GM19397 (cell line): ENCODE results near the gene FKBP2.

Experiments
- ATAC-seq: cut with Tn5 transposase; IDR thresholded peaks from one replicate; pipeline ENCODE4 v1.9.1; 2021; ENCODE audit warnings: mild to moderate bottlenecking, moderate library complexity; ENCODE audit not compliant: unreplicated experiment

Gene FKBP2

DNA sequence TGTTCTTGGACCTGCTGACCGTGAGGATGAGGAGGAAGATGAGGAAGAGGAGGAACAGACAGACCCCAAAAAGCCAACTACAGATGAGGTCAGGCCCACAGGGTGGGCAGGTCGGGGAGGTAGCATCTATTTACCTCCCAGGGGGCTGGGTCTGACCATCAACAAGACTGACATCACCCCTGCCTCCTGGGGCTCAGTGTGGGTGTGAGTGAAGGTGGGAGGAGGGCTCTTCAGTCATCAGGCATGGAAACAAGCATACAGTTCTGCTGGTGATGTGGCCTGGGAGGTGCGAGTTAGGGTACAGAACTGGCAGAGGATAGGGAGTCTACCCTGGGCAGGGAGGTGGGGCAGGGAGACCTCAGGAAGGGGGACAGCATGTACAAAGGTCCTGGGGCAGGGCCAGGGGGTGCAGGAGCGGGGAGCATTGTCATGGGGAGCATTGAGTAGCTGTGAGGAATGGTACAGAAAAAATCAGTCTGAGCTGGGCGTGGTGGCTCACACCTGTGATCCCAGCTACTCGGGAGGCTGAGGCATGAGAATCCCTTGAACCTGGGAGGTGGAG is 19.3 kb downstream of the FKBP2 start:
- no peak for ATAC-seq

DNA sequence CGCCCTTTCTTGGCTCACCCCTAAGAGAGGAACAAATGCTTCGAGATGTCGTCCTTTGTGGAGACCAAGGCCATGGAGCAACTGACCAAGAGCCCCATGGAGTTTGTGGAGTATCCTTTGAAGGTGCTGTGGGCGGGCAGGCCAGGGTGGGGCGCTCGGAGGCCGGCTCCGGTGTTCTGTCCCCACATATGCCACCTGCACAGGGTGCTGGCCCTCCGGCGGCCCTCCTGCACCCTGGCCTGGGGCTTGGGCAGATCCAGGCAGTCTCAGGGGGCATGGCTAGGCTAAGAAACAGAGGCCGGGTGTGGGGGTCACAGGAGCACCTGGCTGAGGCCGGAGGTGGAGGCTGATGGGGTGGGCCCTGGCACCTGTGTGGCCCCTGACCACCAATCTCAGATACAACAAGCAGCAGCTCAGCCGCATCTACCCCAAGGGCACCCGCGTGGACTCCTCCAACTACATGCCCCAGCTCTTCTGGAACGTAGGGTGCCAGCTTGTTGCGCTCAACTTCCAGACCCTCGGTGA is 20.7 kb downstream of the FKBP2 start:
- no peak for ATAC-seq

DNA sequence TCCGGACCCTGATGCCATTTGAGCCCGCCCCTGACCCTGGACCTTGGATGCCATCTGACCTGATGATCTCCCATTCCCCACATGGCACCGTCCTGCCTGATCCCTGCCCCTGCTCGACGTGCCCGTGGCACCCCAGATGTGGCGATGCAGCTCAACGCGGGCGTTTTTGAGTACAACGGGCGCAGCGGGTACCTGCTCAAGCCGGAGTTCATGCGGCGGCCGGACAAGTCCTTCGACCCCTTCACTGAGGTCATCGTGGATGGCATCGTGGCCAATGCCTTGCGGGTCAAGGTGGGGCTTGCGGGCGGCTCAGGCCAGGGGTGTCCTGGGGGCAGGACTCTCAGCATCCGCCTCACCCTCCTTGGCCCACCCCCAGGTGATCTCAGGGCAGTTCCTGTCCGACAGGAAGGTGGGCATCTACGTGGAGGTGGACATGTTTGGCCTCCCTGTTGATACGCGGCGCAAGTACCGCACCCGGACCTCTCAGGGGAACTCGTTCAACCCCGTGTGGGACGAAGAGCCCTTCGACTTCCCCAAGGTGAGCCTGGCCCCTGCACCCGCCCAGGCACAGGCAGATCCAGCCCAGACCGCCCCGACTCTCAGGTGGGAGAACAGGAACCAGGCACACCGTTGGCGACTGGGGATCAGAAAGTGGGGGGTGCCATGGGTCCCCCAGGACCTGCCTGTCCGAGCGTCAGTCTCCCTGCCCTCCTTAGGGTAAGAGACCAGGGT is 21.5 kb downstream of the FKBP2 start:
- ATAC-seq: no peak

GRCh38 chr11:64263021-64263946 is 22.4 kb downstream of the FKBP2 start:
- ATAC-seq: no peak

DNA sequence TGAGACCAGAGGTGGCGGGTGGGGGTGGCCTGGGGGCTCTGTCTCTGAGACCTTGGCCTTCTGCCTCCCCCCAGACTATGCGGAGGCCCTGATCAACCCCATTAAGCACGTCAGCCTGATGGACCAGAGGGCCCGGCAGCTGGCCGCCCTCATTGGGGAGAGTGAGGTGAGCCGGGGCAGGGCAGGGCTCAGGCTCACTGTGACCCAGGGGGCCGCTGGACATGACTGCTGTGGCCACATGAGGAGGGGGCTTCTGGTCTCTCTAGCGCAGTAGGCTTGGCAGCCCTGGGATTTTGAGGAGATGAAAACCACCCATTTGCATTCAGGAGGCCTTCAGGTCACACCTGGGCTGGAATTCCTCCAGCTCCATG is 23.0 kb downstream of the FKBP2 start:
- ATAC-seq: no peak

DNA sequence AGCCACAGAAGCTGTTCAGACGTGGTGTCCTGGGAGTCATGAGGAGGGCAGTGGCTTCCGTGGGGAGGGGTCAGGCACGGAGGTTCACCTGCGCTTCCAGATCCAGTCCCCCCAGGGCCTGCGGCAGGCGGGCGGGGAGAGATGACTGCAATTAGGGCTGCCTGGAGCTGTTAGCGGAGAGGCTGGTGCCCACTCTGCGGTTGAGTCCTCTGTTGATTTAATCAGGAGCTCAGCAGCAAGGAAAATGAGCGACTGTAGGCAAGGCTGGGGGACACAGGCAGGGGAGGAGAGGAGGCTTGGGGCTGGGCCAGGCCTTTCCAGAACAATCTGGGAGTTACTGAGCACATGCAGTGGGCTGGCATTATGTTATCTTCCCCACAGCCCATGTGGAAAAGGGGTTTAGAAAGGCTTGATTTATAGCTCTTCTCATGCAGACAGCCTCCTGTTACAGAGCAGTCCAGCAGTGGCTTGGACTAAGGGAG is 23.5 kb downstream of the FKBP2 start:
- ATAC-seq: no peak

DNA sequence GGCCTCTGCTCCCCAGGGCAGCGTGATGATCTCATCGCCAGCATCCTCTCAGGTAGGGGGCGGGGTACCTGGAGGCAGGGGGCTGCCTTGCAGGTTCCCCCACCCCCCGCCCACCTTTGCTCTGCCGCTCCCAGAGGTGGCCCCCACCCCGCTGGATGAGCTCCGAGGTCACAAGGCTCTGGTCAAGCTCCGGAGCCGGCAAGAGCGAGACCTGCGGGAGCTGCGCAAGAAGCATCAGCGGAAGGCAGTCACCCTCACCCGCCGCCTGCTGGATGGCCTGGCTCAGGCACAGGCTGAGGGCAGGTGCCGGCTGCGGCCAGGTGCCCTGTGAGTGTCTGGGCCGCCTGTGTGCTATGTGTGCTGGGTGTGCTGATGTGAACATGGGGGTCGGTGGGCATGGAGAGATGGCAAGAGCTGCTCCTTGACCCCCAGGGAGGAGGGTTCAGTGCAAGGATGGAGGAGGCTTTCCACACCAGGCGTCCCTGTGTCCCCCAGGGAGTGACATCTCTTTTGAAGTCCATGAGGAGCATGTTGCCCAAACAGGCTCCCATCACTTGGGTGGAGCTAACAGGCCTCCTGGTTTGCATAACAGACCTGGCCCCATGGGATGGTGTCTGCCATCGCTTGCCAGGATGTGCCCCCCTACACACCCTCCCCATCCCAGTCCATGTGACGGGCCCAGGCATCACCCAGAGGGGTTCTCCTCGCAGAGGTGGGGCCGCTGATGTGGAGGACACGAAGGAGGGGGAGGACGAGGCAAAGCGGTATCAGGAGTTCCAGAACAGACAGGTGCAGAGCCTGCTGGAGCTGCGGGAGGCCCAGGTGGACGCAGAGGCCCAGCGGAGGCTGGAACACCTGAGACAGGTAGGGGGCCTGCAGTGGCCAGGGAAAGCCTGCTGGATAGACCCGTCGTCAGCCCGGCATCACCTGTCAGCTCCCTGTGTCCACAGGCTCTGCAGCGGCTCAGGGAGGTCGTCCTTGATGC is 24.6 kb downstream of the FKBP2 start:
- no peak for ATAC-seq

DNA sequence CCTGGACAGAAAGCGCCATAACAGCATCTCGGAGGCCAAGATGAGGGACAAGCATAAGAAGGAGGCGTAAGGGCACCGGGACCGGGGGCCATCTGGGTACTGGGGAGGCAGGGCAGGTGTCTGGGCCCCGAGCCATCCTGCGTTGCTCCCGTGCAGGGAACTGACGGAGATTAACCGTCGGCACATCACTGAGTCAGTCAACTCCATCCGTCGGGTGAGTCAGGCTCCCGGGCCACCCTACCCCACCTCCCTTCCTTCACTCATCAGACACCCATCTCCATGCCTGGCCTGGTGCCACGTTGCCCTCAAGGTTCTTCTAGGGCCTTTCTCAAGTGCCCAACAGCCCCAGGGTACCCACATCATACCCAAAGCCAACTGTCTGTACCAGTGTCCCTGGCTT is 25.4 kb downstream of the FKBP2 start:
- no peak for ATAC-seq

DNA sequence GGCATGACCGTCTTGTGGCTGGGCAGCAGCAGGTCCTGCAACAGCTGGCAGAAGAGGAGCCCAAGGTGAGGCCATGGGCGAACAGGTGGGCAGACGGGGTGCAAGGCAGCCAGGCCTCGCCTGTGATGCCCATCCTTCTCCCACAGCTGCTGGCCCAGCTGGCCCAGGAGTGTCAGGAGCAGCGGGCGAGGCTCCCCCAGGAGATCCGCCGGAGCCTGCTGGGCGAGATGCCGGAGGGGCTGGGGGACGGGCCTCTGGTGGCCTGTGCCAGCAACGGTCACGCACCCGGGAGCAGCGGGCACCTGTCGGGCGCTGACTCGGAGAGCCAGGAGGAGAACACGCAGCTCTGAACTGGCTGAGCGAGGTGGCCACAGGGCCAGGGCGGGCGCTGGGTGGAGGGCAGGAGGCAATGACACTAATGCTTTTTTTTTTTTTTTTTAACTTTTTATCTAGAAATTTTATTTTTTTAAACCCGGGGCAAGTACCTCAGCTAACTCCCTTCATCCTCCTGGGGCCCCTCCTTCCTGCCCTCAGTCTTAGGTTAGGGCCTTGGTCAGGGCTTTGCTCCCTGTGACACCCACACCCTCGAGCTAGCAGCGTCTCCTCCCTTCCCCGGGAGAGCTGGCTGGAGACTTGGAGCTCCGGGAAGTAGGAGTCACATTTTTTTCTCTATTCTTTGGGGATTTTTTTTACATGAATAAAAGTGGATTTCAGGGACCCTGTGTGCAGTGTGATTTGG is 26.5 kb downstream of the FKBP2 start:
- no peak for ATAC-seq

- ATAC-seq: no peak
These were observed 27.4 kb downstream of the FKBP2 start for GRCh38 chr11:64268025-64268892.

DNA sequence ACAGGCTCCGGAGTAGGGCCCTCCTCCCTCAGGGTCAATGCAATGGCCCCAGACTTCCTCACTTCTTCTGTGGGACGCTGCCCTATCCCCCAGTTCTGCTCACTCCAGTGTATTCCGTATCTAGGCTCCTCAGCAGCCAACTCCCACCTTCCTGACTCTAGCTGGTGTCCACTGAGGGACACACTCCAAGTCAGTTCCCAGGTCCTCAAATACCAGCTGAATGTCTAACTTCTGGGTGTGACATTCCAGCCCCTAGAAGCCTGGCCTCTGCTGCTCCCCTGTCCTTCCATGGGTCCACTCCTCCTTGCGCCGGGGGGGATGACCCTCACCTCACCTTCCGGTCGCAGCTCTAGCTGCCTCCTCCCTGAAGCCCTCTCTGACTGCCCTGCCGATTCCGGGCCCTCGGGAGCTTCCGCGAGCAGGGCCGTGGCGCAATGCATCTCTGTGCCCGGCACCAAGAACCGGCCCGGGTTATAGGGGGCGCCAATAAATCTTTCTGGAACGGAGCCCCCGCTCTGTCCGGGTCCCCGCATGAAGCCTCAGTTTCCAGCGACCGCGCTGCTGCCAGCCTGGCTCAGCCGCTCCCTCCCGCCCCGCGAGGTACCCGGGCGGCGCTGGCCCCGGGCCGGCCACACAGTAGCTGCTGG is 28.1 kb downstream of the FKBP2 start:
- ATAC-seq: peak; percentile 16

DNA sequence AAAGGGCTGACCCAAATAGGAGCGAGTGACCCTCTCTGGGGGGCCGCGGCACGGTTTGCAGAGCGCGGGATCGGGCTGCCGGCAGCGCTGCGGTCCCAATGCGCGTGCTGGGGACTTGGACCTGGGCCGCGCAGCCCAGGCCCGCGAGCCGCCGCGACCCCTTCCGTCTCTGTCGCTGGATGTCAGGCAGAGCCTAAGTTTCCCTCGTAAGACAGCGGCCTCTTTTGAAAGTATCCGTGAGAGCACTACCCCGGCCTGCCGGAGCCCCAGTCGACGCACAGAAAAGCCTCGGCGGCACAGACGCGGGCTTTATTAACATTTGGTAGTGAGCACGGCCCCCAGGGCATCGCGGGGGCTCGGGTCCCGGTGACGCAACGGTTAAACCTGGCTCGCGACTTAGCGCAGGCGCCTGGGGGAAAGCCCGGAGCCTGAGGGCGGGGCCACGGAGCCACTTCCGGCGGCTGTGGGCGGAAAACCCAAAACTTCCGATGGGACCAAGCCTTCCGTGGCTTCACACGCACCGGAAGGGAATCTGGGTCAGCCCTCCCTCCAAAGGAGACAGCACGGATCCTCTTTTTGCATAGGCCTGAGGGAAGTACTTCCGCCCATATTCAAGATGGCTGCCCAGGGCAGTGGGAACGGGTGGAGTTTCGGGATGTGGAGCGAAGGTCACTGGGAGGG is 28.8 kb downstream of the FKBP2 start:
- ATAC-seq: peak; percentile 58

GRCh38 chr11:64275031-64275800 is 34.3 kb downstream of the FKBP2 start:
- ATAC-seq: no peak

DNA sequence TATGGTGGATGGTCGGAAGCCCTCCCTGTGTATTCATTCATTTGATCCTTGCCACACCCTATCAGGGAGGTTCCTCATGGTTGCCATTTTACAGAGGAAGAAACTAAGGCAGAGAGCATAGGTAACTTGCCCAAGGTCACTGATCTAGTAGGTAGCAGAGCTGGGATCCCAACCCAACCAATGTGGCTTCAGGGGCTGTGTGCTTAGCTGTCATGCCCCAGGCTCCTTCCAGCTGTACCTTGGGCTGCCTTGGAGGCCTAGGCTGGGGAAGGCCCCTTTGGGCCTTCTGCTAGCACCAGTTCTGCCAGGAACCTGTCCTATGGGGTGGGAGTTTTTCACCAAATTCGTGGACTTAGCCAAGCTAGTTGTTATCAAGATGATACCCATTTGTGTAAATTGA is 34.9 kb downstream of the FKBP2 start:
- no peak for ATAC-seq

DNA sequence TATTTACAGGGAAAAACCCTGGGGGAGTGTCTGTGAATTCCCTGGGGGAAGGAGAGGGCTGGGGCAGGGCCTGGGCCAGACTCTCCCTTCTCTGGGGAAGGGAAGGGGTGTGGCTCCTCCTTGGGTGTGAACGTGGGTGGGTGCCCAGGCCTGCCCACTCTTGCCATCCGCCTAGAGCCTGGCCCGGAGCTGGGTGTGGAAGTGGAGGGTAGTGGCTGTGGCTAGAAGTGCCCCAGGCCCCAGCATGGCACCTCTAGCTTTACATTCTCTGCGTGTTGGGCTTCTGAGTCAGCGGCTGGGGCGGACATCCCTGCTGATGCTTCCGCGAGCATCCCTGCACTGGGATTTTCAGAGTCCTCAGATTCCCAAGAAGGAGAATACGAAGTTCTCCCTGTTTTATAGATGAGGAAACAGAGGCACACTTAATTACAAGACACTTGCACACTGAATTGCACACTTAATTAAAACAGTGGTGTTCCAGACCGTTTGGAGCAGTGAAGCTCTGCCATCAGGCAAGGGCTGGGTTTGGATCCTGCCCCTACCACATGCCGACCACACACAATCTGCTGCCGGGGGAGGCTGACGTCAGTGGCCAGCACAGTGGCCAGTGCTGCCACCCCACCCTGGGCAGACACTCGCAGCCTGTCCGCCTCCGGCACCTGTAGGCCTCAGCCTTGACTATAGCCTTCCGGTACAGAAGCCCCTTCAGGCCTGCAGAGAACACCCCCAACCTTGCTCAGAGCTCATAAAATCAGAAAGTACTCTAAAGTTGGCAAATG is 35.9 kb downstream of the FKBP2 start:
- no peak for ATAC-seq

- no peak for ATAC-seq
These were observed 37.8 kb downstream of the FKBP2 start for GRCh38 chr11:64278576-64279190.
